Astrocyte of the cerebellum (primary cell): ENCODE data around the gene DRC7.
"Not testable (repeated sequence)": the region's sequence is repeated elsewhere in the genome, so short reads cannot be mapped to it uniquely, and the experiment has no call there.

Experiments used
- DNase-seq: peaks from one replicate; pipeline ENCODE4 v3.0.0-alpha.2; 2011; ENCODE audit warnings: low read depth
- H3K4me3 ChIP-seq: 2 replicates; pipeline ENCODE4 v1.5.1; 2011; ENCODE audit warnings: mild to moderate bottlenecking, low read depth, low read length, moderate library complexity
- CTCF ChIP-seq: IDR thresholded peaks from 2 replicates; pipeline ENCODE4 v1.5.1; 2012; ENCODE audit warnings: low read length, low read depth, moderate library complexity, mild to moderate bottlenecking; ENCODE audit errors: missing control alignments
- in situ Hi-C: cut with HindIII; loops from 2 replicates; pipeline ENCODE4 v1.10.0; 2017; ENCODE audit warnings: low sequenced_read_pairs

Gene DRC7

GRCh38 chr16:57728336-57729181 is 34.0 kb downstream of the DRC7 start:
- DNase-seq: no peak
- in situ Hi-C loops: no loop called here
- no peak for TF ChIP-seq CTCF
- H3K4me3 ChIP-seq: no peak overlapping the region

- in situ Hi-C loops: no loop called here
- DNase-seq: no peak
- no peak overlapping the region for H3K4me3 ChIP-seq
- TF ChIP-seq CTCF: no peak
These were observed 34.5 kb downstream of the DRC7 start for GRCh38 chr16:57729182-57729484.

- DNase-seq, in situ Hi-C loops, H3K4me3 ChIP-seq: not testable (repeated sequence)
These were observed 35.2 kb downstream of the DRC7 start for GRCh38 chr16:57729852-57730251.

- TF ChIP-seq CTCF: no peak
- in situ Hi-C loops: no loop called here
- DNase-seq: no peak
- no peak overlapping the region for H3K4me3 ChIP-seq
These were observed 36.4 kb downstream of the DRC7 start for GRCh38 chr16:57730771-57731730.

- TF ChIP-seq CTCF: no peak
- DNase-seq: no peak
- in situ Hi-C loops: no loop called here
- no peak overlapping the region for H3K4me3 ChIP-seq
These were observed 37.4 kb downstream of the DRC7 start for GRCh38 chr16:57732037-57732436.

GRCh38 chr16:57732714-57733113 is 38.1 kb downstream of the DRC7 start:
- no peak overlapping the region for H3K4me3 ChIP-seq
- no peak for DNase-seq
- TF ChIP-seq CTCF: no peak
- in situ Hi-C loops: no loop called here

GRCh38 chr16:57734308-57734924 is 39.8 kb downstream of the DRC7 start:
- TF ChIP-seq CTCF: no peak
- DNase-seq: no peak
- in situ Hi-C loops: no loop called here
- peak overlapping the region; percentile 80 for H3K4me3 ChIP-seq
